HepG2 (cell line): Measurements from ENCODE around the gene CYP27A1. TPM values are rescaled to one million over a fixed set of nuclear protein-coding genes. Genes with fewer than 3 reads are reported as not detected.

Experiments
- ATAC-seq: fragments of 200-7000 bp; cut with Tn5 transposase; 3 replicates; pipeline ENCODE4 v1.9.1; 2020; ENCODE audit warnings: mild to moderate bottlenecking, moderate library complexity
- BruUV-seq: library from RNA; stranded (reverse); fragments of 400-500 nt; replicated peaks from 2 replicates; lab custom pipeline; 2021; lab: Mats Ljungman, UMichigan
- CTCF ChIA-PET: fragments of 300-600 bp; formaldehyde crosslinking; extraction: SDS; loops from one replicate; lab custom pipeline; 2021; ENCODE audit warnings: low total read pairs, inconsistent platforms, low intra/inter-chr PET ratio; lab: Yijun Ruan, JAX
- POLR2A ChIA-PET: fragments of 350-600 bp; sonication (Branson Sonifier 250); formaldehyde crosslinking; loops from one replicate; lab custom pipeline; 2020; ENCODE audit warnings: antibody characterized with exemption, inconsistent platforms; lab: Yijun Ruan, JAX
- DNase-seq: peaks from one replicate; pipeline ENCODE4 v3.0.0-alpha.2; 2015; ENCODE audit warnings: low spot score
- FAIRE-seq: peaks from 3 replicates; lab custom pipeline; 2011; peaks lifted over from hg19 to GRCh38; lab: Jason Lieb, UNC
- H2AFZ ChIP-seq: one replicate; pipeline ENCODE4 v1.6.1; 2011; ENCODE audit warnings: low read length, inconsistent platforms
- H3K27ac ChIP-seq: fragments of 300-600 bp; 3 replicates; pipeline ENCODE4 v1.8.0; 2011; ENCODE audit warnings: mixed run types, mild to moderate bottlenecking, mixed read lengths, low read length, inconsistent platforms; ENCODE audit not compliant: insufficient read depth; ENCODE audit errors: extremely low read length
- H3K27me3 ChIP-seq, 2 experiments: fragments of 200-600 bp in 1 of 2; 2 replicates in 1 of 2; 3 replicates in 1 of 2; pipeline versions ENCODE4 v1.6.0 to v1.8.0; 2011; ENCODE audit warnings: low read length in 2 of 2, mild to moderate bottlenecking in 2 of 2, moderate library complexity in 2 of 2, inconsistent platforms in 1 of 2; ENCODE audit not compliant: insufficient read depth in 2 of 2, control insufficient read depth in 1 of 2
- H3K36me3 ChIP-seq, 2 experiments: fragments of 200-600 bp in 1 of 2; replicated peaks in 1 of 2; 2 replicates in 1 of 2; 3 replicates in 1 of 2; pipeline versions ENCODE4 v1.5.1 to v1.8.0; 2011; ENCODE audit warnings: low read length in 2 of 2, inconsistent platforms in 1 of 2; ENCODE audit not compliant: insufficient read depth in 2 of 2, control insufficient read depth in 1 of 2
- H3K4me1 ChIP-seq: 2 replicates; pipeline ENCODE4 v1.5.1; 2012; ENCODE audit warnings: low read length, inconsistent platforms; ENCODE audit not compliant: insufficient read depth
- H3K4me2 ChIP-seq: 2 replicates; pipeline ENCODE4 v1.6.0; 2011; ENCODE audit warnings: low read depth, low read length, inconsistent platforms
- H3K4me3 ChIP-seq, 3 experiments: fragments of 200-600 bp in 1 of 3; sonication (generic), shearing (Covaris generic) in 1 of 3; replicated peaks in 1 of 3; 2 replicates each; pipeline ENCODE4 v1.5.1; 2011 to 2016; ENCODE audit warnings: low read length in 3 of 3, inconsistent platforms in 2 of 3, low read depth in 2 of 3, mild to moderate bottlenecking in 2 of 3, control low read depth in 1 of 3, mixed read lengths in 1 of 3; ENCODE audit not compliant: insufficient read depth in 1 of 3
- H3K79me2 ChIP-seq: one replicate; pipeline ENCODE4 v1.6.1; 2011; ENCODE audit warnings: low read length, inconsistent platforms; ENCODE audit not compliant: insufficient read depth
- H3K9ac ChIP-seq: 2 replicates; pipeline ENCODE4 v1.6.0; 2011; ENCODE audit warnings: mild to moderate bottlenecking, low read depth, low read length, inconsistent platforms; ENCODE audit not compliant: insufficient read depth
- H3K9me3 ChIP-seq: 2 replicates; pipeline ENCODE4 v1.5.1; 2012; ENCODE audit warnings: mild to moderate bottlenecking, low read length
- H4K20me1 ChIP-seq: 2 replicates; pipeline ENCODE4 v1.6.0; 2011; ENCODE audit warnings: inconsistent platforms, mild to moderate bottlenecking, low read length, moderate library complexity; ENCODE audit not compliant: insufficient read depth
- EZH2 ChIP-seq: conservative IDR thresholded peaks from 2 replicates; pipeline ENCODE4 v1.6.1; 2012; ENCODE audit warnings: mild to moderate bottlenecking, low read depth, low read length, moderate library complexity
- FLYWCH1 ChIP-seq: sonication (generic); formaldehyde crosslinking; IDR thresholded peaks from 2 replicates; pipeline ENCODE4 v1.8.1; 2023; ENCODE audit warnings: mild to moderate bottlenecking, missing genetic modification reagents
- MYC ChIP-seq: sonication (generic); formaldehyde crosslinking; IDR thresholded peaks from 2 replicates; pipeline ENCODE4 v1.9.0; 2021; ENCODE audit warnings: missing genetic modification reagents, borderline replicate concordance
- RCOR2 ChIP-seq: IDR thresholded peaks from 2 replicates; pipeline ENCODE4 v1.6.1; 2016; ENCODE audit warnings: missing biosample characterization, missing genetic modification reagents
- STAG1 ChIP-seq: sonication (generic); formaldehyde crosslinking; IDR thresholded peaks from 2 replicates; pipeline ENCODE4 v1.4.0; 2020; ENCODE audit warnings: missing genetic modification reagents
- TEAD2 ChIP-seq: sonication (generic); formaldehyde crosslinking; IDR thresholded peaks from 2 replicates; pipeline ENCODE4 v1.9.0; 2021; ENCODE audit warnings: missing genetic modification reagents
- ZC3H13 ChIP-seq: sonication (generic); formaldehyde crosslinking; IDR thresholded peaks from 2 replicates; pipeline ENCODE4 v1.8.1; 2023; ENCODE audit warnings: mild to moderate bottlenecking, missing genetic modification reagents, moderate library complexity
- ZNF446 ChIP-seq: sonication (generic); formaldehyde crosslinking; IDR thresholded peaks from 2 replicates; pipeline ENCODE4 v1.5.0; 2020; ENCODE audit warnings: mild to moderate bottlenecking, missing genetic modification reagents
- ZNF468 ChIP-seq: sonication (generic); formaldehyde crosslinking; IDR thresholded peaks from 2 replicates; pipeline ENCODE4 v1.8.0; 2022; ENCODE audit warnings: mild to moderate bottlenecking, moderate library complexity, missing genetic modification reagents
- ZNF577 ChIP-seq: sonication (generic); formaldehyde crosslinking; IDR thresholded peaks from 2 replicates; pipeline ENCODE4 v1.4.0; 2020; ENCODE audit warnings: mild to moderate bottlenecking, low read depth, missing genetic modification reagents, borderline replicate concordance
- WGBS: methylation state at CpG from one replicate; pipeline ENCODE4 v1.1.6; 2017; ENCODE audit warnings: low lambda C conversion rate; 5-methylcytosine and 5-hydroxymethylcytosine counted together
- in situ Hi-C: cut with HindIII; loops from 2 replicates; pipeline ENCODE4 v1.10.0; 2017; ENCODE audit warnings: low pct_unique_long_range_greater_than_20kb; ENCODE audit not compliant: extremely low pct_ligation_motif_present
- intact Hi-C: fragments of 100-400 bp; cut with micrococcal nuclease; formaldehyde crosslinking; loops from one replicate; pipeline ENCODE4 v1.10.0; 2022; ENCODE audit not compliant: unreplicated experiment
- polyA plus RNA-seq, 8 experiments: library from polyadenylated mRNA; depleted of rRNA in 3 of 8; stranded (reverse) in 7 of 8; unstranded in 1 of 8; fragments of >200 nt; fragmentation: Illumina TruSeq in 4 of 8; extraction: Trizol in 4 of 8; gene quantifications; 2 replicates each; pipeline versions ENCODE4 v1.2.1 to v1.2.3, GENCODE V29; 2011 to 2016; ENCODE audit warnings: low read depth in 4 of 8, missing spikeins in 1 of 8, mixed read lengths in 1 of 8; ENCODE audit not compliant: insufficient read depth in 1 of 8
- total RNA-seq, 5 experiments: library from RNA; depleted of rRNA; stranded (reverse); fragments of >200 nt; fragmentation: Illumina TruSeq; extraction: Trizol; gene quantifications; 2 replicates each; pipeline ENCODE4 v1.2.3, GENCODE V29; 2016; ENCODE audit warnings: low read depth in 1 of 5
- TF ChIP-seq, protein P1 (sequence below): sonication (generic); formaldehyde crosslinking; IDR thresholded peaks from 2 replicates; pipeline ENCODE4 v1.4.0; 2020; ENCODE audit warnings: missing genetic modification reagents, borderline replicate concordance
- TF ChIP-seq, protein P2 (sequence below): sonication (generic); formaldehyde crosslinking; IDR thresholded peaks from 2 replicates; pipeline ENCODE4 v1.5.0; 2020; ENCODE audit warnings: missing genetic modification reagents

The CYP27A1 gene
- total and polyA plus RNA-seq, 2 of the 13 experiments (the other 11 are each of a cell fraction or from before 2014, with no cell fraction given), result 157 to 266 TPM

DNA sequence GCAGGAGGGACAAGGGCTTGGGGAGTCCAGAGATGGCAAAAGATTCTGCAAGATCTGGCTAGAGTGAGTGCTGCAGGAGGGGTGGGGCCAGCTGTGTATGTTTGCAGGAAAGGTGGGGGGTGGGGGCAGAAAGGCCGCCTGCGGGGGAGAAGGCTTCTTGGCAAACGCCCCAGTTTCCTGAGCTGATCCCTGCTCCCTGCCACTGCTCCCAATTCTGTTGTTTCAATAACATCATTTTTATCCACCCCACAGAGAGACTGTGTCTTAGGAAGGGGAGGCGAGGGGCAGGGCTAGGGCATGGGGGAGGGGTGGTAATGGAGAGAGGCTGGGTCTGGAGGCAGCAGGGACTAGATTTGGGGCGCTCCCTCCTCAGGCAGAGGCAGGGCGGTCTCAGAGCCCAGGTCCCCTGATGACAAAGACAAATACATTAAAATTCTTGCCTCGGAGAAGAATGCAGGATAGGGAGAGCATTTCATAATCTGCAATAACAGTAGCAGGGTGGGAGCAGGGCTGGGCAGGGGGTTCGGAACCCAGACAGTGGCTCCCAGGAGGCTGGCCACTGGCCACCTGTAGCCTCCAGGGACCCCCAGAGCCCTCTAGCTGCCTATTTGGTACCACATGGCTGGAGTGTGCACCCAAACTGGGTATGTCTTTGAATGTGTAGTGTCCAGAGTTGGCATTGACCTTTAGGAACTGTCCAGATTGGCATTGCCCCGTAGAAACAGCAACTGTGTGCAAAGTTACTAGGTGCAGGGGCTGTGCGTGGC lies 75.6 kb downstream of the CYP27A1 start (continued):
- TF ChIP-seq ZNF577 (CRISPR knock-in tag) (no peak), ZC3H13 (no peak), RCOR2 (CRISPR knock-in tag) (no peak), TEAD2 (CRISPR knock-in tag) (no peak), ZNF446 (CRISPR knock-in tag) (no peak), MYC (CRISPR knock-in tag) (no peak), ZNF468 (CRISPR knock-in tag) (no peak), FLYWCH1 (CRISPR knock-in tag) (no peak)
- TF ChIP-seq, protein P1, sequence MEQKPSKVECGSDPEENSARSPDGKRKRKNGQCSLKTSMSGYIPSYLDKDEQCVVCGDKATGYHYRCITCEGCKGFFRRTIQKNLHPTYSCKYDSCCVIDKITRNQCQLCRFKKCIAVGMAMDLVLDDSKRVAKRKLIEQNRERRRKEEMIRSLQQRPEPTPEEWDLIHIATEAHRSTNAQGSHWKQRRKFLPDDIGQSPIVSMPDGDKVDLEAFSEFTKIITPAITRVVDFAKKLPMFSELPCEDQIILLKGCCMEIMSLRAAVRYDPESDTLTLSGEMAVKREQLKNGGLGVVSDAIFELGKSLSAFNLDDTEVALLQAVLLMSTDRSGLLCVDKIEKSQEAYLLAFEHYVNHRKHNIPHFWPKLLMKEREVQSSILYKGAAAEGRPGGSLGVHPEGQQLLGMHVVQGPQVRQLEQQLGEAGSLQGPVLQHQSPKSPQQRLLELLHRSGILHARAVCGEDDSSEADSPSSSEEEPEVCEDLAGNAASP, result no peak
- TF ChIP-seq, protein P2, sequence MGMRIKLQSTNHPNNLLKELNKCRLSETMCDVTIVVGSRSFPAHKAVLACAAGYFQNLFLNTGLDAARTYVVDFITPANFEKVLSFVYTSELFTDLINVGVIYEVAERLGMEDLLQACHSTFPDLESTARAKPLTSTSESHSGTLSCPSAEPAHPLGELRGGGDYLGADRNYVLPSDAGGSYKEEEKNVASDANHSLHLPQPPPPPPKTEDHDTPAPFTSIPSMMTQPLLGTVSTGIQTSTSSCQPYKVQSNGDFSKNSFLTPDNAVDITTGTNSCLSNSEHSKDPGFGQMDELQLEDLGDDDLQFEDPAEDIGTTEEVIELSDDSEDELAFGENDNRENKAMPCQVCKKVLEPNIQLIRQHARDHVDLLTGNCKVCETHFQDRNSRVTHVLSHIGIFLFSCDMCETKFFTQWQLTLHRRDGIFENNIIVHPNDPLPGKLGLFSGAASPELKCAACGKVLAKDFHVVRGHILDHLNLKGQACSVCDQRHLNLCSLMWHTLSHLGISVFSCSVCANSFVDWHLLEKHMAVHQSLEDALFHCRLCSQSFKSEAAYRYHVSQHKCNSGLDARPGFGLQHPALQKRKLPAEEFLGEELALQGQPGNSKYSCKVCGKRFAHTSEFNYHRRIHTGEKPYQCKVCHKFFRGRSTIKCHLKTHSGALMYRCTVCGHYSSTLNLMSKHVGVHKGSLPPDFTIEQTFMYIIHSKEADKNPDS, result no peak

DNA sequence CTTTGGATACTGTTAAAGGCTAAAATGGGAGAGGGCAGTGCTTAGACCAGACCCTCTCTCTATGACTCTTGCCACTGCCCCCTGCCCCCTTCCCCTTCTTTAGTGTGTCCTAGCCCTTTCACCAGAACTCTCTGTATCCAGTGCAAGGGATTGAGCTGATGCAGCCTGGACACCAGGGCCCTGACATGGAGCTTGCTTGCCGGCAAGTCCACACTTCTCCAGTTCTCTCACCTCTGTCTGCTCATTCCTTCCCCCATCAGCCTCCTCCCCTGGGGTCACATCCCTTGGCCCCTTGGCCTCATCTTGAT lies 76.1 kb downstream of the CYP27A1 start:
- POLR2A ChIA-PET, result no interaction called here
- Histone ChIP-seq H3K36me3 (no peaks in the 10 kb centered on the region), H2AFZ (no peak overlapping the region), H3K4me2 (no peak overlapping the region), H3K9me3 (no peaks in the 10 kb centered on the region), H3K27me3 (peaks cover 18 to 89% of the 10 kb centered on the region in 2 experiments), H3K4me3 (no peak overlapping the region), H4K20me1 (no peaks in the 10 kb centered on the region; the same call in 1 of the 2 replicates), H3K4me1 (peaks cover 32% of the 10 kb centered on the region), H3K27ac (no peak overlapping the region), H3K9ac (no peak overlapping the region), H3K79me2 (no peaks in the 10 kb centered on the region)
- in situ Hi-C loops, result no loop called here
- WGBS, result 9% methylated on average over 1 of the region's 1 CpG
- DNase-seq (no peak), FAIRE-seq (no peak), ATAC-seq (no peak)
- no TSS peak for BruUV-seq
- TF ChIP-seq STAG1 (no peak), EZH2 (0 out of 2 replicates have a peak, but pooled peaks have one; percentile 3)
- CTCF ChIA-PET, result no interaction called here
- intact Hi-C loops, result no loop called here
